PC-3 (cell line): Measurements from ENCODE around the gene COL4A1. TPM values are rescaled to one million over a fixed set of nuclear protein-coding genes. Genes with fewer than 3 reads are reported as not detected.

ENCODE experiments used
- ATAC-seq: fragments of 200-7000 bp; cut with Tn5 transposase; 2 replicates; pipeline ENCODE4 v1.9.1; 2020; ENCODE audit warnings: mild to moderate bottlenecking, moderate library complexity
- BruUV-seq: library from RNA; stranded (reverse); fragments of 400-500 nt; replicated peaks from 2 replicates; lab custom pipeline; 2021; lab: Mats Ljungman, UMichigan
- CTCF ChIA-PET: fragments of 300-600 bp; sonication (Branson Sonifier 250); formaldehyde crosslinking; loops from one replicate; lab custom pipeline; 2022; ENCODE audit warnings: antibody characterized with exemption; lab: Charles Lee
- POLR2A ChIA-PET: fragments of 300-600 bp; sonication (Branson Sonifier 250); formaldehyde crosslinking; loops from one replicate; lab custom pipeline; 2022; ENCODE audit warnings: antibody characterized with exemption; ENCODE audit not compliant: unreplicated experiment; lab: Charles Lee
- DNase-seq: peaks from one replicate; pipeline ENCODE4 v3.0.0-alpha.2; 2015
- H2AFZ ChIP-seq: fragments of 300-600 bp; sonication (generic); 2 replicates; pipeline ENCODE4 v1.6.0; 2016; ENCODE audit warnings: antibody characterized with exemption, low read length
- H3F3A ChIP-seq: fragments of 300-600 bp; sonication (generic); one replicate; pipeline ENCODE4 v1.6.0; 2017; ENCODE audit warnings: antibody characterized with exemption, low read length, control low read depth, mild to moderate bottlenecking; ENCODE audit not compliant: unreplicated experiment
- H3K27ac ChIP-seq: fragments of 300-600 bp; sonication (generic); 2 replicates; pipeline ENCODE4 v1.5.1; 2016; ENCODE audit warnings: mild to moderate bottlenecking, low read length
- H3K27me3 ChIP-seq: fragments of 300-600 bp; sonication (generic); 2 replicates; pipeline ENCODE4 v1.6.1; 2016; ENCODE audit warnings: low read length, mixed read lengths
- H3K36me3 ChIP-seq: fragments of 300-600 bp; sonication (generic); 2 replicates; pipeline ENCODE4 v1.6.1; 2016; ENCODE audit warnings: low read depth, mixed run types, low read length, mixed read lengths
- H3K4me1 ChIP-seq: fragments of 300-600 bp; sonication (generic); 2 replicates; pipeline ENCODE4 v1.5.1; 2016; ENCODE audit warnings: low read length; ENCODE audit not compliant: insufficient read depth
- H3K4me2 ChIP-seq: fragments of 300-600 bp; sonication (generic); 2 replicates; pipeline ENCODE4 v1.6.0; 2016; ENCODE audit warnings: low read length
- H3K4me3 ChIP-seq: fragments of 300-600 bp; sonication (generic); 2 replicates; pipeline ENCODE4 v1.5.1; 2016; ENCODE audit warnings: mild to moderate bottlenecking, low read length, mixed read lengths
- H3K79me2 ChIP-seq: fragments of 300-600 bp; sonication (generic); 2 replicates; pipeline ENCODE4 v1.6.1; 2017; ENCODE audit warnings: low read length, mixed read lengths
- H3K9ac ChIP-seq: fragments of 300-600 bp; sonication (generic); 2 replicates; pipeline ENCODE4 v1.6.0; 2016; ENCODE audit warnings: mild to moderate bottlenecking, low read length
- H3K9me2 ChIP-seq: fragments of 300-600 bp; sonication (generic); replicated peaks from 2 replicates; pipeline ENCODE4 v1.6.1; 2016; ENCODE audit warnings: mixed run types, low read length, mixed read lengths
- H3K9me3 ChIP-seq: fragments of 300-600 bp; sonication (generic); 2 replicates; pipeline ENCODE4 v1.6.1; 2016; ENCODE audit warnings: low read length, mixed read lengths
- H4K20me1 ChIP-seq: fragments of 300-600 bp; sonication (generic); 2 replicates; pipeline ENCODE4 v1.6.1; 2016; ENCODE audit warnings: low read length, mixed read lengths
- CTCF ChIP-seq: fragments of 300-600 bp; sonication (generic); conservative IDR thresholded peaks from 2 replicates; pipeline ENCODE4 v1.5.1; 2017; ENCODE audit warnings: antibody characterized with exemption, low read depth, mild to moderate bottlenecking, low read length
- EZH2 ChIP-seq: fragments of 300-600 bp; sonication (generic); IDR thresholded peaks from one replicate; pipeline ENCODE4 v1.6.1; 2017; ENCODE audit warnings: antibody characterized with exemption, mild to moderate bottlenecking, low read length; ENCODE audit not compliant: unreplicated experiment
- EZH2phosphoT487 ChIP-seq: fragments of 300-600 bp; sonication (generic); IDR thresholded peaks from 2 replicates; pipeline ENCODE4 v1.6.1; 2018; ENCODE audit warnings: mild to moderate bottlenecking, antibody characterized with exemption, low read length, borderline replicate concordance
- intact Hi-C: fragments of 100-400 bp; cut with micrococcal nuclease; formaldehyde crosslinking; loops from 2 replicates; pipeline ENCODE4 v1.9.0; 2023
- total RNA-seq: library from RNA; depleted of rRNA; stranded (reverse); fragments of >200 nt; gene quantifications from 2 replicates; pipeline ENCODE4 v1.2.3, GENCODE V29; 2014

Gene COL4A1
- total RNA-seq, 1 experiment from 2014 or later, result 48.7 TPM

- Histone ChIP-seq H3K4me1 (peaks cover 10% of the 10 kb centered on the region), H3K27ac (no peak overlapping the region), H3K4me3 (no peak overlapping the region), H4K20me1 (no peaks in the 10 kb centered on the region), H3K4me2 (no peak overlapping the region), H2AFZ (no peak overlapping the region), H3K27me3 (no peaks in the 10 kb centered on the region), H3F3A (no peaks in the 10 kb centered on the region), H3K9ac (no peak overlapping the region), H3K9me2 (no peaks in the 10 kb centered on the region), H3K79me2 (no peaks in the 10 kb centered on the region), H3K36me3 (no peaks in the 10 kb centered on the region), H3K9me3 (no peaks in the 10 kb centered on the region)
- intact Hi-C loops, result no loop called here
- CTCF ChIA-PET, result no interaction called here
- POLR2A ChIA-PET, result no interaction called here
- DNase-seq (no peak), ATAC-seq (no peak)
- TF ChIP-seq EZH2phosphoT487 (no peak), EZH2 (no peak), CTCF (no peak)
- BruUV-seq, result no TSS peak
Observed at GRCh38 chr13:110256126-110256905, 50.6 kb downstream of the COL4A1 start.

GRCh38 chr13:110254751-110255553 is 52.0 kb downstream of the COL4A1 start:
- peaks cover 17% of the 10 kb centered on the region for H3K4me1 ChIP-seq
- H3K9me3 ChIP-seq, result no peaks in the 10 kb centered on the region
- ChIA-PET CTCF (no interaction called here), POLR2A (no interaction called here)
- ATAC-seq (no peak), DNase-seq (no peak)
- H4K20me1 ChIP-seq, result no peaks in the 10 kb centered on the region
- no peak overlapping the region for H3K9ac ChIP-seq
- H3K9me2 ChIP-seq, result no peaks in the 10 kb centered on the region
- H3K79me2 ChIP-seq, result no peaks in the 10 kb centered on the region
- no peak overlapping the region for H3K4me2 ChIP-seq
- intact Hi-C loops, result no loop called here
- H3K27ac ChIP-seq, result no peak overlapping the region
- H2AFZ ChIP-seq, result no peak overlapping the region
- H3F3A ChIP-seq, result no peaks in the 10 kb centered on the region
- no peak overlapping the region for H3K4me3 ChIP-seq
- TF ChIP-seq EZH2 (no peak), EZH2phosphoT487 (no peak), CTCF (no peak)
- BruUV-seq, result no TSS peak
- no peaks in the 10 kb centered on the region for H3K27me3 ChIP-seq
- no peaks in the 10 kb centered on the region for H3K36me3 ChIP-seq
